GM18861 (cell line): ENCODE results near the gene P4HA2.

Experiments
- ATAC-seq: cut with Tn5 transposase; IDR thresholded peaks from one replicate; pipeline ENCODE4 v1.9.1; 2021; ENCODE audit not compliant: unreplicated experiment

The P4HA2 gene

GRCh38 chr5:132204371-132205135 lies 23.1 kb downstream of the P4HA2 start:
- no peak for ATAC-seq

- ATAC-seq = no peak
Measured at GRCh38 chr5:132203916-132204315, 23.7 kb downstream of the P4HA2 start.

- ATAC-seq = no peak
Measured at GRCh38 chr5:132203464-132203818, 24.2 kb downstream of the P4HA2 start.

GRCh38 chr5:132202711-132203463 lies 24.8 kb downstream of the P4HA2 start:
- no peak for ATAC-seq

- no peak for ATAC-seq
Measured at GRCh38 chr5:132199116-132199680, 28.5 kb downstream of the P4HA2 start.

- ATAC-seq = no peak
Measured at GRCh38 chr5:132198571-132198970, 29.1 kb downstream of the P4HA2 start.

- ATAC-seq = no peak
Measured at GRCh38 chr5:132195727-132196126, 31.9 kb downstream of the P4HA2 start.

- ATAC-seq = no peak
Measured at GRCh38 chr5:132193165-132193694, 34.4 kb downstream of the P4HA2 start.

- ATAC-seq = peak; percentile 89
Measured at GRCh38 chr5:132190161-132190817, 37.4 kb downstream of the P4HA2 start.

- no peak for ATAC-seq
Measured at GRCh38 chr5:132184588-132184987, 43.1 kb downstream of the P4HA2 start.

- no peak for ATAC-seq
Measured at GRCh38 chr5:132183723-132184122, 43.9 kb downstream of the P4HA2 start.

GRCh38 chr5:132182359-132183040 lies 45.2 kb downstream of the P4HA2 start:
- no peak for ATAC-seq

GRCh38 chr5:132181011-132181629 lies 46.5 kb downstream of the P4HA2 start:
- no peak for ATAC-seq

- ATAC-seq = no peak
Measured at GRCh38 chr5:132180134-132180745, 47.4 kb downstream of the P4HA2 start.

GRCh38 chr5:132179405-132179804 lies 48.2 kb downstream of the P4HA2 start:
- no peak for ATAC-seq

- no peak for ATAC-seq
Measured at GRCh38 chr5:132177691-132178149, 49.9 kb downstream of the P4HA2 start.

GRCh38 chr5:132176987-132177386 lies 50.7 kb downstream of the P4HA2 start:
- peak; percentile 73 for ATAC-seq

GRCh38 chr5:132176521-132176945 lies 51.1 kb downstream of the P4HA2 start:
- no peak for ATAC-seq

GRCh38 chr5:132162945-132163344 lies 64.7 kb downstream of the P4HA2 start:
- no peak for ATAC-seq
